Skeletal muscle tissue (tissue), 4 donors: ENCODE results near the gene SPI1. TPM values are rescaled to one million over a fixed set of nuclear protein-coding genes. Genes with fewer than 3 reads are reported as not detected.

Experiments
- H3K27ac ChIP-seq: one replicate; pipeline ENCODE4 v1.7.0; 2013; ENCODE audit warnings: mild to moderate bottlenecking, low read depth, low read length, inconsistent platforms
- H3K27me3 ChIP-seq, 3 donors: one replicate each; pipeline ENCODE4 v1.7.0; 2013; ENCODE audit warnings: low read length in 3 of 3; ENCODE audit not compliant: control insufficient read depth in 3 of 3, insufficient read depth in 3 of 3
- H3K36me3 ChIP-seq, 3 donors: one replicate each; pipeline ENCODE4 v1.7.0; 2013; ENCODE audit warnings: low read length in 3 of 3; ENCODE audit not compliant: control insufficient read depth in 3 of 3, insufficient read depth in 3 of 3
- H3K4me1 ChIP-seq, 3 donors: one replicate each; pipeline ENCODE4 v1.7.0; 2013; ENCODE audit warnings: low read length in 3 of 3, mild to moderate bottlenecking in 3 of 3; ENCODE audit not compliant: control insufficient read depth in 3 of 3, insufficient read depth in 3 of 3
- H3K4me3 ChIP-seq, 3 donors: one replicate each; pipeline ENCODE4 v1.7.0; 2013; ENCODE audit warnings: low read length in 3 of 3
- H3K9ac ChIP-seq, 3 donors: one replicate each; pipeline ENCODE4 v1.7.0; 2013; ENCODE audit warnings: low read length in 3 of 3, mild to moderate bottlenecking in 3 of 3, moderate library complexity in 2 of 3, low read depth in 1 of 3
- H3K9me3 ChIP-seq, 3 donors: one replicate each; pipeline ENCODE4 v1.7.0; 2013; ENCODE audit warnings: low read length in 3 of 3; ENCODE audit not compliant: control insufficient read depth in 3 of 3
- total RNA-seq: library from RNA; depleted of rRNA; stranded (reverse); fragments of >200 nt; gene quantifications from one replicate; pipeline ENCODE4 v1.2.3, GENCODE V29; 2014
- donor health status: Osteomylitis.

The SPI1 gene
- total RNA-seq, 1 donor from 2014 or later = 2.6 TPM

DNA sequence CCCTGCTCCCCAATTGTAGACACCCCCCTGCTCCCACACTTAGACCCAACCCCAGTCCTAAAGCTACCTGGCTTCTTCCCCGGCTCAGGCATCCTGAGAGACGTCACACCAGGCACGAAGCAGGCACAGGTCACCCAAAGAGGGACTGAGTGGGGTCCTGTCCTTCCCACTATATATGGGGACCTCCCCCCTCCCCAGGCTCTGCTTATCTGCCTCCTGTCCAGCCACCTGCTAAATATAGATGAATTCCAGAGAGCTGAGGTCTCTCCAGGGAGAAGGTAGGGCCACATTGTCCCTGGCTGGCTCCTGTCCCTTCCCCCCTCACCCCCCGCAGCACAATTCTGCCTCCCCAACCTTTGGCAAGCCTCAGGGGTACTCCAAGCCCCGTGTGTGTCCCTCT is 25.8 kb downstream of the SPI1 start, which contains the start of gene MYBPC3:
TSS of gene MYBPC3 (minus strand) at position 147 of the 400 bp plus-strand sequence. CDS start at position 92, 55 bp downstream.
- no peaks in the 10 kb centered on the region for H3K9me3 ChIP-seq
- H3K4me1 ChIP-seq = peaks cover 9 to 22% (median 10%) of the 10 kb centered on the region in 3 donors
- H3K36me3 ChIP-seq = peaks cover 0 to 12% (median 3%) of the 10 kb centered on the region in 3 donors
- peak within 1 kb of the TSS in 1 of 3 donors; percentile 33 for H3K9ac ChIP-seq
- H3K27ac ChIP-seq = no peak within 1 kb of the TSS
- H3K27me3 ChIP-seq = no peaks in the 10 kb centered on the region
- no peak within 1 kb of the TSS for H3K4me3 ChIP-seq

- H3K36me3 ChIP-seq = peaks cover 0 to 3% (median 0%) of the 10 kb centered on the region in 3 donors
- H3K9ac ChIP-seq = no peak overlapping the region
- H3K27ac ChIP-seq = no peak overlapping the region
- H3K9me3 ChIP-seq = no peaks in the 10 kb centered on the region
- no peak overlapping the region for H3K4me3 ChIP-seq
- peaks cover 9 to 22% (median 10%) of the 10 kb centered on the region in 3 donors for H3K4me1 ChIP-seq
- H3K27me3 ChIP-seq = no peaks in the 10 kb centered on the region
Measured at GRCh38 chr11:47351156-47352126, 26.9 kb downstream of the SPI1 start.

DNA sequence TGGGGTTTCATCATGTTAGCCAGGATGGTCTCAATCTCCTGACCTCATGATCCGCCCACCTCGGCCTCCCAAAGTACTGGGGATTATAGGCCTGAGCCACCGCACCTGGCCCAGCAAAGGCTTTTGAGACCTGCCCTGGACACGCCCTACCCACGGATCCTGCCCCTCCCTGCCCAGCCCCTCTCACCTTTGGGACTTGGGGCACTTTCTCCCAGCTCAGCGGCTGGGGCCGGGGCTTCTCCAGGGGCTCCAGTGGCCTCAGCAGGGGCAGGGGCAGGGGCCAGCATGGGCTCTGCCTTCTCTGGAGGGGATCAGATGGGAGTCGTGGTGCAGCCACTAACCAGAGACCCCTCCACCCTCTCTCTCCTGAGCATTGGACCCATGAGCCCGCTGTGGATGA is 28.0 kb downstream of the SPI1 start:
- Histone ChIP-seq H3K9ac (no peak overlapping the region), H3K4me1 (peaks cover 9 to 15% (median 10%) of the 10 kb centered on the region in 3 donors), H3K9me3 (no peaks in the 10 kb centered on the region), H3K27ac (no peak overlapping the region), H3K36me3 (no peaks in the 10 kb centered on the region), H3K4me3 (no peak overlapping the region), H3K27me3 (no peaks in the 10 kb centered on the region)

- H3K27me3 ChIP-seq = no peaks in the 10 kb centered on the region
- H3K4me1 ChIP-seq = peaks cover 9 to 14% (median 10%) of the 10 kb centered on the region in 3 donors
- no peak overlapping the region for H3K4me3 ChIP-seq
- H3K9me3 ChIP-seq = no peaks in the 10 kb centered on the region
- no peaks in the 10 kb centered on the region for H3K36me3 ChIP-seq
- no peak overlapping the region for H3K27ac ChIP-seq
- H3K9ac ChIP-seq = no peak overlapping the region
Measured at GRCh38 chr11:47349521-47350095, 28.7 kb downstream of the SPI1 start.

DNA sequence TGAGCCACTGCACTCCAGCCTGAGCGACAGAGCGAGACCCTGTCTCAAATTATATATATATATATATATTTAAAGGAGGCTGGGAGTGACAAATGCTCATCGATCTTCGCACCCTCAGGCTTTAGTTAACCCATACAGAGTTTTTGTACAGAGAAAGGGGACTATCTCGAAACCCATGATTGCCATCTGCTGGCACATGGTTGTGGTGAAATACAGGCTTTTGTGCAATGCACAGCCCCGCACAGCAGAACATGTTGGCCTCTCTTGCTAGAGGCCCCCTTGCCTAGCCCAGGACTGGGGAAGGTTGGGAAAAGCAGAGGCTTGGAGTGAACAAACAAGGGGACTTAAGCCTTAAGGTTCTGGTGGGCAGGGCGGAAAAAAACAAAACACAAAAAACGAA is 29.5 kb downstream of the SPI1 start:
- Histone ChIP-seq H3K27ac (no peak overlapping the region), H3K36me3 (no peaks in the 10 kb centered on the region), H3K4me3 (no peak overlapping the region)

DNA sequence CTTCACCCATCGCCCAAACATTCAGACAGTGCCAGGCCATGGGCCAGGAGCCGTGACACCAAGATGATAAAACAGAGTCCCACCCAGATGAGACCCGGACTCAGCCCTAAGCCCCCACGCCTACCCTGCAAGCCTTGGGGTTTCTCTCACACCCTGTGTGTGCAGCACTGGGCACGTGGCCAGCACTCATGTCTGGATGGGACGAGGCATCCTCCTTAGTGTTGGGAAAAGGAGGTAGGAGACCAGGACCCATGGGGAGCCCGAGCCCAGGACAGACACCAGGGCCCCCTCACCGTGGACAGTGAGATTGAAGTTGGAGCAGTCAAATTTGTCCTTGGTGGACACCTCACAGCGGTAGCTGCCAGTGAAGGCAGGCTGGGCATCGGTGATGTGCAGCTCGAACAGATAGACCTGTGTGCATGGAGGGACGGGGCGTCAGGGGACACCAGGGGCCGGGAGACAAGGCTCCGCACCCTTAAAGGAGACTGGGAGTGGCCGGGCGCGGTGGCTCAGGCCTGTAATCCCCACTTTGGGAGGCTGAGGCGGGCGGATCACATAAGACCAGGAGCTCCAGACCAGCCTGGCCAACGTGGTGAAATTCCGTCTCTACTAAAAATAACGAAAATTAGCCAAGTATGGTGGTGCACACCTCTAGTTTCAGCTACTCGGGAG is 30.1 kb downstream of the SPI1 start:
- no peak overlapping the region for H3K9ac ChIP-seq
- H3K27me3 ChIP-seq = no peaks in the 10 kb centered on the region
- H3K4me1 ChIP-seq = peaks cover 9 to 10% (median 9%) of the 10 kb centered on the region in 3 donors
- H3K9me3 ChIP-seq = no peaks in the 10 kb centered on the region
- H3K27ac ChIP-seq = no peak overlapping the region
- no peak overlapping the region for H3K4me3 ChIP-seq
- H3K36me3 ChIP-seq = no peaks in the 10 kb centered on the region

More for the DNA sequence above, 29.5 kb downstream of the SPI1 start:
- Histone ChIP-seq H3K9me3 (no peaks in the 10 kb centered on the region), H3K4me1 (peaks cover 9 to 10% (median 9%) of the 10 kb centered on the region in 3 donors), H3K27me3 (no peaks in the 10 kb centered on the region), H3K9ac (no peak overlapping the region)

- H3K27me3 ChIP-seq = no peaks in the 10 kb centered on the region
- no peak overlapping the region for H3K27ac ChIP-seq
- H3K4me1 ChIP-seq = peaks cover under 1 to 4% (median 2%) of the 10 kb centered on the region in 3 donors
- H3K36me3 ChIP-seq = no peaks in the 10 kb centered on the region
- H3K9me3 ChIP-seq = no peaks in the 10 kb centered on the region
- H3K4me3 ChIP-seq = no peak overlapping the region
- H3K9ac ChIP-seq = no peak overlapping the region
Measured at GRCh38 chr11:47347137-47347536, 31.2 kb downstream of the SPI1 start.

- no peaks in the 10 kb centered on the region for H3K36me3 ChIP-seq
- no peak overlapping the region for H3K4me3 ChIP-seq
- no peak overlapping the region for H3K27ac ChIP-seq
- H3K9ac ChIP-seq = no peak overlapping the region
- H3K27me3 ChIP-seq = no peaks in the 10 kb centered on the region
- H3K9me3 ChIP-seq = no peaks in the 10 kb centered on the region
- H3K4me1 ChIP-seq = no peaks in the 10 kb centered on the region
Measured at GRCh38 chr11:47345890-47346563, 32.3 kb downstream of the SPI1 start.

DNA sequence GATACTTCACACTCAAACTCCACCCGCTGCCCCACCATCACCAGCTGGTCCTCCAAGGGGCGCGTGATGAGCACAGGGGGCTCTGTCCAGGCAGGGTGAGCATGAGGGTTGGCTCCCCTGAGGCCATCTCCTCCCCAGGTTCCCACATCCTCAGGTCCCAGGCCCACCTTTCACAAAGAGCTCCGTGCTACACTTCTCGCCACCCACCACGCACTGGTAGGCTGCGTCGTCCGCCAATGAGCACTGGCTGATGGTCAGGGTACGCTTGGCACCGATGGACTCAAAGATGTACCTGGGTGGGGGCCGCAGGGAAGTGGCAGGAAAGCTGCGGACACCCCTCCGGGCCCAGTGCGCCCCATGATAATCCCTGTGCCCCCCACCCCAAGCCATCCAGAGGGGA is 35.5 kb downstream of the SPI1 start:
- Histone ChIP-seq H3K27ac (no peak overlapping the region), H3K4me3 (no peak overlapping the region), H3K27me3 (no peaks in the 10 kb centered on the region), H3K36me3 (no peaks in the 10 kb centered on the region), H3K9ac (no peak overlapping the region), H3K4me1 (no peaks in the 10 kb centered on the region), H3K9me3 (no peaks in the 10 kb centered on the region)
